Right lobe of liver (tissue), 4 donors: ENCODE measurements around the gene INTS7.

Experiments used
- CTCF ChIP-seq, 4 donors: fragments of 200-600 bp in 3 of 4; fragments of 450-650 bp in 1 of 4; IDR thresholded peaks; one replicate each; pipeline versions ENCODE4 v1.5.1 to v1.8.0; 2016 to 2022; ENCODE audit warnings: antibody characterized with exemption in 4 of 4, mild to moderate bottlenecking in 2 of 4
- POLR2A ChIP-seq: fragments of 450-650 bp; IDR thresholded peaks from one replicate; pipeline ENCODE4 v1.6.1; 2017; ENCODE audit warnings: antibody characterized with exemption, mild to moderate bottlenecking
- donor health status: DM: no; HTN: no; CAD: no.
- donor health status: DM: no; HTN: no; CAD: no.
- donor health status: DM: no; HTN: yes; CAD: no.

GRCh38 chr1:212070720-212071302 lies 35.5 kb upstream of the INTS7 start:
- peak; percentile 72 to 84 (median 77) for TF ChIP-seq CTCF (IDR thresholded peaks at IDR 0.05)
- TF ChIP-seq POLR2A = no peak
